ENCODE measurements around the gene AWAT1.

AWAT1 gene

GRCh38 chrX:70281951-70282350 is 47.5 kb downstream of the AWAT1 start, which contains the start of gene RAB41:
RAB41 (plus strand) TSS chrX:70282172; CDS start chrX:70282218, 46 bp downstream.
- TF ChIP-seq CTCF (IDR thresholded peaks at IDR 0.05; ENCODE audit: low read depth, low read length, missing control alignments), result no peak
- no peak for DNase-seq (ENCODE audit: low read depth)
- no peak within 1 kb of the TSS for H3K4me3 ChIP-seq (ENCODE audit: low read depth, low read length)

DNA sequence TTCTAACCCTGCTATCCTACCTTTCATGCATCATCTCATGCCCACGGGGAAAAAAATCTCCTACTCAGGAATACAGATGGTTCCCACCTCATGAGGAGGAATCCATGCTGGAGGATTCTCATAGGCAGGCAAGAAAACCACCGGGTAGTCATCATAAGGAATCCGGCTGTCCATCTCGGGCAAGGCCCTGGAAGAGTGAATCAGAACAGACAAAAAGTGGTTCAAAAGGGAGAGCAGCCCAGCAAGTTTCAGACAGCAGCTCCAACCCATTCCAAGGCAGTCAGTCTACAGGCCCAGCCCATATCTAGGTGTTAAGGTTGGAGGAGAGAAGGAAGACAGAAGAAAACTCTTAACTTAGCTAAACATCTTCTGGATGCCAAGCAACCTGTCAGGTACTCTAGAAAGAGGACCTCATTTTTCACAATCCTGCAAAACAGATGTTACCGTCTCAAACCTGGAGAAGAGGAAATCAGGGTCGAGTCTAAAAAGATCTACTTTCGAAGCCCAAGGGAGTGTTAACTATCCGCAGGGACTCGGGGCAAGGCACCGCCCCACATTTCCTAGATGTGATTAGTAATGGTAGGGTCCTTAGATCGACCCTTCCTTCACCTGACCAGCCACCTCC is 54.8 kb downstream of the AWAT1 start:
- DNase-seq (ENCODE audit: low read depth), result no peak
- TF ChIP-seq CTCF (IDR thresholded peaks at IDR 0.05; ENCODE audit: low read depth, low read length, missing control alignments), result no peak
- peak overlapping the region; percentile 80 for H3K4me3 ChIP-seq (ENCODE audit: low read depth, low read length)

Data from GM12864 (cell line).